Lower leg skin (tissue), 4 donors: ENCODE results near the gene TRMT1. TPM values are rescaled to one million over a fixed set of nuclear protein-coding genes. Genes with fewer than 3 reads are reported as not detected.

ENCODE experiments used
- DNase-seq, 2 donors: peaks; one replicate each; pipeline ENCODE4 v3.0.0-alpha.2; 2019; ENCODE audit warnings: low spot score in 2 of 2
- H3K4me3 ChIP-seq: fragments of 200-600 bp; sonication (generic); 2 replicates; pipeline ENCODE4 v1.5.1; 2017; ENCODE audit warnings: mild to moderate bottlenecking, low read depth; ENCODE audit not compliant: poor library complexity, severe bottlenecking
- POLR2A ChIP-seq, 2 donors: fragments of 450-650 bp; IDR thresholded peaks; one replicate each; pipeline ENCODE4 v1.6.1; 2016 to 2017; ENCODE audit warnings: antibody characterized with exemption in 2 of 2, mild to moderate bottlenecking in 1 of 2, moderate library complexity in 1 of 2
- WGBS, 2 donors: methylation state at CpG; one replicate each; pipeline ENCODE4 v1.1.5; 2018; 5-methylcytosine and 5-hydroxymethylcytosine counted together
- intact Hi-C: fragments of 100-400 bp; cut with DNase I; formaldehyde crosslinking; loops from one replicate; pipeline ENCODE4 v1.15.0; 2023; ENCODE audit warnings: low total_unique reads
- total RNA-seq, 4 donors: library from RNA; depleted of rRNA; stranded (reverse); fragments of >200 nt; gene quantifications; one replicate each; pipeline ENCODE4 v1.1.0, GENCODE V29; 2016
- TF ChIP-seq, protein P1 (sequence below), 3 donors: fragments of 450-650 bp; IDR thresholded peaks; one replicate each; pipeline ENCODE4 v1.5.1; 2016; ENCODE audit warnings: antibody characterized with exemption in 3 of 3, mild to moderate bottlenecking in 3 of 3, moderate library complexity in 2 of 3

Gene TRMT1
- total RNA-seq, 4 donors from 2014 or later: 17.7 to 60.4 (median 32.7) TPM

DNA sequence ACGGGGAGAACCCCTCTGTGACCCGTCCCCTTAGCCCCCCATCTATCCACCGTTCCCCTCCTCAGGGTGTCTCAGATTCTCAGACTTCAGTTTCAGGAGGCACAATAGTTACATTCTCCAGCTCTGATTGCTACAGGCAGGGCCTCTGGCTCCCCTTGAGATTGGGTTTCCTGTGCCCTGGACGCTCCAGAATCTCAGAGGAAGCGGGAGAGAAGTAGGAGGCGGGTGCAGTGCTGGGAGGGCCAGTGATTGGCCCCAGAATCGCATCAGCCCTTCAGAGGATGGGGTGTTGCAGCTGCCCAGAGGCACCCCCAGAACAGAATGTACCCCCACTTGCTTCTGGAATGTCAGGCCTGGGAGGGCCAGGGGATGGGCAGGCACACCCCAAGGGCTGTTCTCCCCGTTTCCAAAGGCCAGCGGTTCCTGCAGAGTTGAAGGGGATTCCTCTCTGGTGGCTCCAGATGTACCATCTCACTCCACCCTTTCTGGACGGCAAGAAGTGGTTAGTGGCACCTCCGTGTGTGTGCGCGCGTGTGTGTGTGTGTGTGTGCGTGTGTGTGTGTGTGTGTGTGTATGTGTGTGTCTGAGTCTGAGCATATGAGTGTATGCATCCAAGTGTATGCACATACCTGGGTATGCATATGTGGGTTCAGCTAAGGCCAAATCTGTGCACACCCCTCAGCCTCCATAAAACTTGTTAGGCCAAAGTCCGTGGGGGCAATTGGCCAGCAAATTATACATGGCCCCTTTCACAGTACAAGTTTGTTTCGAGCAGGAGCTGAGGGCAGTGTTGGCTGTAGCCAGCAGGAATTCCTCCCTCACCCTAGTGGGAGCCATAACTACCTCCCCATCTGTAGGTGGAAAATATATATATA, 49.4 kb downstream of the TRMT1 start:
- H3K4me3 ChIP-seq: no peak overlapping the region
- DNase-seq: no peak
- 67 to 75% methylated on average over 13 to 17 of the region's 17 CpGs for WGBS, 2 donors
- intact Hi-C loops: loop anchor here (10.0 kb wide), 1 partner anchor 82 kb away; no protein-coding TSS in a partner anchor
- TF ChIP-seq, protein P1, sequence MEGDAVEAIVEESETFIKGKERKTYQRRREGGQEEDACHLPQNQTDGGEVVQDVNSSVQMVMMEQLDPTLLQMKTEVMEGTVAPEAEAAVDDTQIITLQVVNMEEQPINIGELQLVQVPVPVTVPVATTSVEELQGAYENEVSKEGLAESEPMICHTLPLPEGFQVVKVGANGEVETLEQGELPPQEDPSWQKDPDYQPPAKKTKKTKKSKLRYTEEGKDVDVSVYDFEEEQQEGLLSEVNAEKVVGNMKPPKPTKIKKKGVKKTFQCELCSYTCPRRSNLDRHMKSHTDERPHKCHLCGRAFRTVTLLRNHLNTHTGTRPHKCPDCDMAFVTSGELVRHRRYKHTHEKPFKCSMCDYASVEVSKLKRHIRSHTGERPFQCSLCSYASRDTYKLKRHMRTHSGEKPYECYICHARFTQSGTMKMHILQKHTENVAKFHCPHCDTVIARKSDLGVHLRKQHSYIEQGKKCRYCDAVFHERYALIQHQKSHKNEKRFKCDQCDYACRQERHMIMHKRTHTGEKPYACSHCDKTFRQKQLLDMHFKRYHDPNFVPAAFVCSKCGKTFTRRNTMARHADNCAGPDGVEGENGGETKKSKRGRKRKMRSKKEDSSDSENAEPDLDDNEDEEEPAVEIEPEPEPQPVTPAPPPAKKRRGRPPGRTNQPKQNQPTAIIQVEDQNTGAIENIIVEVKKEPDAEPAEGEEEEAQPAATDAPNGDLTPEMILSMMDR (IDR thresholded peaks at IDR 0.05): no peak
- TF ChIP-seq POLR2A (IDR thresholded peaks at IDR 0.05): no peak

DNA sequence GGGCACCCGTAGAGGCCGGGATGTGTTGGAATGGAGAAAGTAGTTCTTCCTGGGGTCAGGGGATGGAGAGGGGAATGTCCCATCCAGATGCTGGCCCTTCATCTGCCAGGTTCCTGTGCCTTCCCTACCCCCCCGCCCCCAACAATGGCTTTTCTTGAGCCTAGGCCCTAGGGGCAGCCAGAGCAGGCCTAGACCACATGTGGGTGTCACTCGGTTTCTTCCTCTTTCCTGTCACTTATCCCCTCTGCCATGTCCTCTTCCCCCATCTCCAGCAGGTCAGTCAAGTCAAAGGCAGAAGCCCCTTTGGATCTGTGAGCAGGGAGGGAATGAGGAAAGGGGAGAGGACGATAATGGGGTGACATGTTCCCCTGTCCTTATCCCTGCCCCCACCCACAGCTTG, 50.3 kb downstream of the TRMT1 start:
- no peak for DNase-seq
- 59 to 60% methylated on average over 5 of the region's 5 CpGs for WGBS, 2 donors
- intact Hi-C loops: loop anchor here (10.0 kb wide), 1 partner anchor 81 kb away; no protein-coding TSS in a partner anchor
- no peak overlapping the region for H3K4me3 ChIP-seq
- TF ChIP-seq POLR2A (IDR thresholded peaks at IDR 0.05): no peak
- TF ChIP-seq, protein P1 (IDR thresholded peaks at IDR 0.05): no peak

DNA sequence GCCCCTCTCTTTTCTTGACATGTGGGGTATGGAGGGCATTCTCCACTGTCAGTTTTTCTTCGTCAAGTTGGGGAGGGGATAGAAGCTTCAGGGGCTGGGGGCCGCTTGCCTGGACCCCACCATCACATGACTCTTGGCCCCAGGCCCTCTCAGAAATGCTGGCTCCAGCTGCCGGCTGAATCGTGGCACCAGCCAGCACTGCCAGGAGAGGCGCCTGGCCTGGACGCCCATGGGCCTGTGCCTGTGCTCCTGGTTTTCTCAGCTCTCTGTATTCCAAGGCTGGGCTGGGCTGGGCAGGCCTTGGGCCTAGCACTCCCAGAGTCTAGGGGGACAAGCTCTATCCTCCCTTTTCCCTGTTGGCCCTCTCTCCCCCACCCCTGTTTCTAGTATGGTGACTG, 52.4 kb downstream of the TRMT1 start:
- 20 to 48% methylated on average over 5 to 6 of the region's 6 CpGs for WGBS, 2 donors
- intact Hi-C loops: loop anchor here (5.0 to 10.0 kb wide), 2 partner anchors 79 to 1847 kb away; no protein-coding TSS in a partner anchor
- no peak for DNase-seq
- H3K4me3 ChIP-seq: no peak overlapping the region
- TF ChIP-seq POLR2A (IDR thresholded peaks at IDR 0.05): no peak
- TF ChIP-seq, protein P1 (IDR thresholded peaks at IDR 0.05): no peak

DNA sequence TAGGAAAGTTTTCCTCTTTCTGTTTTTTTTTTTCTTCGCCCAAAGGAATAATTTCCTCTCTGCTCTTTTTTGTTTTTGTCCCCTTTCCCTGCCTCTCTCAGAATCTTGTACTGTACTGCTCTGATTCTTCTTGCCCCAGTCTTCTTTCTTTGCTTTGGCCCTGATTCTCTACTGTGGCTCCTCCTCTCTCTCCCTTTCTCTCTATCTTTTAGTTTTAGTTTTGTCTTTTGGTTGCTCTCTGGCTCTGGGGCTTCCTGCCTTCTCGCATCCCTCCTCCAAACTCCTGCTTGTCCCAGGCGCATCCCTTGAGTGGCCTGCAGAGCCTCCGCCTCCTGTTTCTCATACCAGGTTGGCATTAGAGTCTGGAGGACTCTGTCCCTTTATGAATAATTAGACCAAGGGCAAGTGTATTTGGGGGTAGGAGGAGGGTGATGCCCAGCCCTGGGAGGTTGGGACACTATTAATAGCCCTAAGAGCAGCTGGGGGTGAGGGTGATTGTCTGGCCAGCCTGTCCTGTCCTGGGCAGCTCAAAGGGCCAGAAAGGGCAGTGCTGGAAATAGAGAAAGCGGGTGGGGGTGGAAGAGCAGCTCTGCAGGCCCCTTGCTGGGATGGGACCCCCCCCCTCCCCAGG, 53.0 kb downstream of the TRMT1 start:
- no peak overlapping the region for H3K4me3 ChIP-seq
- intact Hi-C loops: loop anchor here (5.0 to 10.0 kb wide), 2 partner anchors 79 to 1846 kb away; no protein-coding TSS in a partner anchor
- TF ChIP-seq POLR2A (IDR thresholded peaks at IDR 0.05): no peak
- TF ChIP-seq, protein P1 (IDR thresholded peaks at IDR 0.05): no peak
- WGBS, 2 donors: 60 to 63% methylated on average over 5 of the region's 5 CpGs
- DNase-seq: no peak

DNA sequence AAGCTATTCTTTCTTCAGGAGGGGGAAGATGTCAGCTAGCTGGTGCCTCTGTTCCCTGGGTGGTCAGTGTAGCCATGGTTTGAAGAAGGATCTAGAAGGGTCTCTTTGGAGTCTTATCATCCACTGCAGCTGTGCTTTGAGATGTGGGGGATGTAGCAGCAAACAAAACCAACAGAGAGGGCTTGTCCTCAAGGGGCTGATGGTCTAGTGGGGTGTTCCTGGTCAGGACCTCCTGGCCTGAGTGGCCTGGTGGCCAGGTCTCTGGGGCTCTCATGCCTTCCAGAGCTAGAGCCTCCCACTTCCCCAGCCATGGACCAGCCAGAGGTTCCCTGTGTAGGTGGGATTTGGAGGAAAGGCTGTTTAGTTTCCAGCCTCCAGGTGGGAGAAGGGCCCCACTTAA, 54.2 kb downstream of the TRMT1 start:
- TF ChIP-seq POLR2A (IDR thresholded peaks at IDR 0.05): no peak
- TF ChIP-seq, protein P1 (IDR thresholded peaks at IDR 0.05): no peak
- no peak for DNase-seq
- H3K4me3 ChIP-seq: no peak overlapping the region
- intact Hi-C loops: loop anchor here (5.0 to 10.0 kb wide), 2 partner anchors 78 to 1845 kb away; no protein-coding TSS in a partner anchor
